PFSK-1 (cell line): Measurements from ENCODE around the gene PSMB7.

Source experiments
- FOXP2 ChIP-seq: optimal IDR thresholded peaks from 2 replicates; pipeline ENCODE3; 2011; ENCODE audit warnings: borderline replicate concordance, control low read depth, inconsistent platforms; ENCODE audit not compliant: insufficient read depth; ENCODE audit errors: extremely low read length, extremely low read depth
- POLR2AphosphoS5 ChIP-seq: IDR thresholded peaks from 2 replicates; pipeline ENCODE4 v1.6.1; 2012; ENCODE audit warnings: low read depth, mild to moderate bottlenecking, control low read depth, low read length, moderate library complexity
- SIN3A ChIP-seq: IDR thresholded peaks from 2 replicates; pipeline ENCODE4 v1.6.1; 2012; ENCODE audit warnings: mild to moderate bottlenecking, low read length, moderate library complexity, borderline replicate concordance; ENCODE audit not compliant: insufficient read depth
- TAF1 ChIP-seq: IDR thresholded peaks from 2 replicates; pipeline ENCODE4 v1.6.1; 2012; ENCODE audit warnings: low read length, control low read depth, borderline replicate concordance; ENCODE audit not compliant: insufficient read depth
- TF ChIP-seq, protein P1 (sequence below), 2 experiments: IDR thresholded peaks; 2 replicates each; pipeline versions ENCODE4 v1.6.1 to v1.8.0; 2011 to 2012; ENCODE audit warnings: low read depth in 2 of 2, low read length in 2 of 2, control low read depth in 1 of 2, inconsistent platforms in 1 of 2, mild to moderate bottlenecking in 1 of 2, moderate library complexity in 1 of 2; ENCODE audit not compliant: insufficient read depth in 1 of 2

DNA sequence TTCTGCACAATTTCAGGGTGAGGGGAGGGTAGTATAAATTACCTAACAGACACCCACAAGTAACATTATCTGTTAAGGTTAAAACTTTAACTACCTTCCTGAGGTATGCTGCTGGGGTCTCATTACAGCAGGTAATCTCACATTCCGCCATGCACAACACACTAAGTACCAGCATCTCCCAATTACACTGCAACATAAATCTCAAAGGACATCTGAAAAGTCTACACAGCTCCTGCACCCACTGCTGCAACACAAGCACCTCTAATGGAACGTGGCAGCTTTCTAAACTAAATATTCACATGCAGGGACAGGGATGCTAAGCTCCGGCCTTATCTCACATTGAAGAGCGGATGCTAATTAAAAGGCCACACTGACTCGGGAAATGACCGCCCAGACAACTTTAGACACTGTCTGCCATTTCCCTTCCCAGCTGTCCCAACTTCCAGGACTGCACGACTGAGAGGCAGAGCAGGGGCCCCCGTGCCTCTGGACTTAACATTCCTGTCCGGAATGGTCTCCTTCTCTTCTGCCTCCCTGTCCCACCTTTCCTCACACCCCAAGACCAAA lies 45.9 kb downstream of the PSMB7 start:
- TF ChIP-seq TAF1 (no peak), POLR2AphosphoS5 (no peak), SIN3A (no peak), FOXP2 (no peak)
- TF ChIP-seq, protein P1, sequence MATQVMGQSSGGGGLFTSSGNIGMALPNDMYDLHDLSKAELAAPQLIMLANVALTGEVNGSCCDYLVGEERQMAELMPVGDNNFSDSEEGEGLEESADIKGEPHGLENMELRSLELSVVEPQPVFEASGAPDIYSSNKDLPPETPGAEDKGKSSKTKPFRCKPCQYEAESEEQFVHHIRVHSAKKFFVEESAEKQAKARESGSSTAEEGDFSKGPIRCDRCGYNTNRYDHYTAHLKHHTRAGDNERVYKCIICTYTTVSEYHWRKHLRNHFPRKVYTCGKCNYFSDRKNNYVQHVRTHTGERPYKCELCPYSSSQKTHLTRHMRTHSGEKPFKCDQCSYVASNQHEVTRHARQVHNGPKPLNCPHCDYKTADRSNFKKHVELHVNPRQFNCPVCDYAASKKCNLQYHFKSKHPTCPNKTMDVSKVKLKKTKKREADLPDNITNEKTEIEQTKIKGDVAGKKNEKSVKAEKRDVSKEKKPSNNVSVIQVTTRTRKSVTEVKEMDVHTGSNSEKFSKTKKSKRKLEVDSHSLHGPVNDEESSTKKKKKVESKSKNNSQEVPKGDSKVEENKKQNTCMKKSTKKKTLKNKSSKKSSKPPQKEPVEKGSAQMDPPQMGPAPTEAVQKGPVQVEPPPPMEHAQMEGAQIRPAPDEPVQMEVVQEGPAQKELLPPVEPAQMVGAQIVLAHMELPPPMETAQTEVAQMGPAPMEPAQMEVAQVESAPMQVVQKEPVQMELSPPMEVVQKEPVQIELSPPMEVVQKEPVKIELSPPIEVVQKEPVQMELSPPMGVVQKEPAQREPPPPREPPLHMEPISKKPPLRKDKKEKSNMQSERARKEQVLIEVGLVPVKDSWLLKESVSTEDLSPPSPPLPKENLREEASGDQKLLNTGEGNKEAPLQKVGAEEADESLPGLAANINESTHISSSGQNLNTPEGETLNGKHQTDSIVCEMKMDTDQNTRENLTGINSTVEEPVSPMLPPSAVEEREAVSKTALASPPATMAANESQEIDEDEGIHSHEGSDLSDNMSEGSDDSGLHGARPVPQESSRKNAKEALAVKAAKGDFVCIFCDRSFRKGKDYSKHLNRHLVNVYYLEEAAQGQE (IDR thresholded peaks at IDR 0.05; ENCODE audit: insufficient read depth in 1 of 2, low read depth in 2 of 2, low read length in 2 of 2): no peak
